SU-DHL-6 (cell line): ENCODE measurements around the gene SLC6A17.

Source experiments
- EZH2phosphoT487 ChIP-seq: fragments of 200-600 bp; sonication (generic), shearing (Covaris generic); conservative IDR thresholded peaks from 2 replicates; pipeline ENCODE4 v1.6.1; 2018; ENCODE audit warnings: mild to moderate bottlenecking, antibody characterized with exemption, low read length, moderate library complexity, mixed read lengths
- TF ChIP-seq, protein P1 (sequence below): fragments of 200-600 bp; sonication (generic); IDR thresholded peaks from one replicate; pipeline ENCODE4 v1.5.1; 2017; ENCODE audit warnings: antibody characterized with exemption, mild to moderate bottlenecking, low read length, moderate library complexity; ENCODE audit not compliant: insufficient read depth, poor library complexity, severe bottlenecking

DNA sequence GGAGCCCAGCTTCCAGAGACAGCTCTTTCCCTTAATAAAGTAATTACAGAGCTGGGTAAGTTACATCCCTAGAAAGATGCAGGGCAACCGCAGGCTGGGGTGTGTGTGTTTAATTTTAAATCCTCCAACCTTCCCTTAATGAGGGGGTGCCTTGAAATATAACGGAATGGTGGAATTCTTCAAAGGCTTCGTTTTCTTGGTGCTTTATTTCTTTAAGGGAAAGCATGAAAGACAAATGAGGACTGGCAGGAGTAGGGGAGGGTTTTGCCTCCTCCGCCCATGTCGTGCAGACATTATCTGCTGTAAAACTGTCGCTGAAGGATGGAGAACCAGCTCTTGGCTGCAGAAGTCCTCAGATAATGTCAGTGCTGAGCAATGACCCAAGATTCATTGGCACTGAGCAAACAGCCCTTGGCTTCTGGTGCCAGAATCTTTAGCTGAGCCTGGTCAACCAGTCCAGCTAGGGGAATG lies 15.5 kb downstream of the SLC6A17 start:
- TF ChIP-seq, protein P1, sequence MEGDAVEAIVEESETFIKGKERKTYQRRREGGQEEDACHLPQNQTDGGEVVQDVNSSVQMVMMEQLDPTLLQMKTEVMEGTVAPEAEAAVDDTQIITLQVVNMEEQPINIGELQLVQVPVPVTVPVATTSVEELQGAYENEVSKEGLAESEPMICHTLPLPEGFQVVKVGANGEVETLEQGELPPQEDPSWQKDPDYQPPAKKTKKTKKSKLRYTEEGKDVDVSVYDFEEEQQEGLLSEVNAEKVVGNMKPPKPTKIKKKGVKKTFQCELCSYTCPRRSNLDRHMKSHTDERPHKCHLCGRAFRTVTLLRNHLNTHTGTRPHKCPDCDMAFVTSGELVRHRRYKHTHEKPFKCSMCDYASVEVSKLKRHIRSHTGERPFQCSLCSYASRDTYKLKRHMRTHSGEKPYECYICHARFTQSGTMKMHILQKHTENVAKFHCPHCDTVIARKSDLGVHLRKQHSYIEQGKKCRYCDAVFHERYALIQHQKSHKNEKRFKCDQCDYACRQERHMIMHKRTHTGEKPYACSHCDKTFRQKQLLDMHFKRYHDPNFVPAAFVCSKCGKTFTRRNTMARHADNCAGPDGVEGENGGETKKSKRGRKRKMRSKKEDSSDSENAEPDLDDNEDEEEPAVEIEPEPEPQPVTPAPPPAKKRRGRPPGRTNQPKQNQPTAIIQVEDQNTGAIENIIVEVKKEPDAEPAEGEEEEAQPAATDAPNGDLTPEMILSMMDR: no peak
- TF ChIP-seq EZH2phosphoT487: no peak
